OCI-LY3 (cell line): Measurements from ENCODE around the gene MMEL1.

Experiments
- H2AFZ ChIP-seq: fragments of 200-600, 300-600 bp; shearing (Covaris generic); 2 replicates; pipeline ENCODE4 v1.6.0; 2014; ENCODE audit warnings: antibody characterized with exemption, low read depth, low read length
- H3K27ac ChIP-seq: fragments of 200-600, 300-600 bp; sonication (generic); 2 replicates; pipeline ENCODE4 v1.5.1; 2014; ENCODE audit warnings: mild to moderate bottlenecking, low read length, moderate library complexity, mixed read lengths
- H3K27me3 ChIP-seq: fragments of 200-600, 300-600 bp; sonication (generic); 2 replicates; pipeline ENCODE4 v1.6.1; 2014; ENCODE audit warnings: low read depth, low read length, mixed read lengths
- H3K36me3 ChIP-seq: fragments of 200-600, 300-600 bp; sonication (generic); replicated peaks from 2 replicates; pipeline ENCODE3; 2014; ENCODE audit warnings: low read depth, low read length, mixed read lengths
- H3K4me1 ChIP-seq: fragments of 300-600, 200-600 bp; sonication (generic); 2 replicates; pipeline ENCODE4 v1.6.1; 2014; ENCODE audit warnings: low read length, mixed read lengths
- H3K4me2 ChIP-seq: fragments of 200-600, 300-600 bp; sonication (generic); 2 replicates; pipeline ENCODE4 v1.6.1; 2014; ENCODE audit warnings: low read length, mixed read lengths
- H3K4me3 ChIP-seq: fragments of 300-600, 200-600 bp; sonication (generic); 2 replicates; pipeline ENCODE4 v1.5.1; 2014; ENCODE audit warnings: antibody characterized with exemption, mild to moderate bottlenecking, low read length, moderate library complexity
- H3K79me2 ChIP-seq: fragments of 300-600, 200-600 bp; shearing (Covaris generic); 2 replicates; pipeline ENCODE4 v1.6.1; 2014; ENCODE audit warnings: mild to moderate bottlenecking, low read length, mixed read lengths
- H3K9ac ChIP-seq: fragments of 300-600, 200-600 bp; shearing (Covaris generic); 2 replicates; pipeline ENCODE4 v1.6.0; 2014; ENCODE audit warnings: mild to moderate bottlenecking, low read length, moderate library complexity
- H3K9me3 ChIP-seq: fragments of 200-600, 300-600 bp; shearing (Covaris generic); 2 replicates; pipeline ENCODE4 v1.6.1; 2014; ENCODE audit warnings: low read length, mixed read lengths; ENCODE audit not compliant: insufficient read depth
- H4K20me1 ChIP-seq: fragments of 200-600, 300-600 bp; sonication (generic); 2 replicates; pipeline ENCODE4 v1.6.1; 2016; ENCODE audit warnings: low read length, mixed read lengths; ENCODE audit not compliant: insufficient read depth
- EZH2phosphoT487 ChIP-seq: fragments of 200-600 bp; shearing (Covaris generic); IDR thresholded peaks from 2 replicates; pipeline ENCODE4 v1.6.1; 2018; ENCODE audit warnings: antibody characterized with exemption, mixed run types, low read depth
- TF ChIP-seq, protein P1 (sequence below): fragments of 200-600, 300-600 bp; sonication (generic); IDR thresholded peaks from 2 replicates; pipeline ENCODE4 v1.5.1; 2014; ENCODE audit warnings: antibody characterized with exemption, low read length, low read depth

MMEL1 gene

DNA sequence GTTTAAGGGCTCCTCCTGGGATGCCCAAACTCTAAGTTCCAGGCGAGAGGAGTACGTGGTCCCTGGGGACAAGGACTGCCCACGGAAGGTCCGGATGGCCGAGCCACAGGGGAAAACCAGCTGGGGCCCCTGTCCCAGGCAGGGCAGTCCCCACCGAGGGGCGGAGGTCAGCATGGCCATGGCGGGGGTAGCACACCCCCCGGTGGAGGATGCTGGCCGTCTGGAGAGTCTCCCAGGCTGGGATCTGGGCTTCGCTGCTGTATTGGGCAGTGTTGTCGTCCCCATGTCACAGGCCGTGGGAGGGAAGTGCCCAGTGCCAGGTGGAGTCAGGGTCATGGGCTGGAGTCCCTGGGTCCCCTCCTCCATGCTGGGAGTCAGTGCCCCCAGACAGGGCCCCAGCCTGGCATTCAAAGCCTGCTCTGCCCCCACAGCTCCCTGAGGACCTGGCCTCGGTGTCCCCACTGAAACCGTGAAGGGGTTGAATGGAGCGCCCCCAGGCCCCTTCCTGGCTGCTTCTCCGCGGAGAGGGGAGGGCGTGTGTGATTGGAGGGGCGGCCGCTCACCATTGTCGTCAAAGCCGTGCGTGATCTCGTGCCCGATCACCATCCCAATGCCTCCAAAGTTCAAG, 39.5 kb downstream of the MMEL1 start:
- H3K27me3 ChIP-seq = no peaks in the 10 kb centered on the region
- H3K9ac ChIP-seq = no peak overlapping the region
- no peak overlapping the region for H3K27ac ChIP-seq
- H3K9me3 ChIP-seq = no peaks in the 10 kb centered on the region
- H4K20me1 ChIP-seq = no peaks in the 10 kb centered on the region
- H3K36me3 ChIP-seq = no peaks in the 10 kb centered on the region
- TF ChIP-seq EZH2phosphoT487 = no peak
- TF ChIP-seq, protein P1, sequence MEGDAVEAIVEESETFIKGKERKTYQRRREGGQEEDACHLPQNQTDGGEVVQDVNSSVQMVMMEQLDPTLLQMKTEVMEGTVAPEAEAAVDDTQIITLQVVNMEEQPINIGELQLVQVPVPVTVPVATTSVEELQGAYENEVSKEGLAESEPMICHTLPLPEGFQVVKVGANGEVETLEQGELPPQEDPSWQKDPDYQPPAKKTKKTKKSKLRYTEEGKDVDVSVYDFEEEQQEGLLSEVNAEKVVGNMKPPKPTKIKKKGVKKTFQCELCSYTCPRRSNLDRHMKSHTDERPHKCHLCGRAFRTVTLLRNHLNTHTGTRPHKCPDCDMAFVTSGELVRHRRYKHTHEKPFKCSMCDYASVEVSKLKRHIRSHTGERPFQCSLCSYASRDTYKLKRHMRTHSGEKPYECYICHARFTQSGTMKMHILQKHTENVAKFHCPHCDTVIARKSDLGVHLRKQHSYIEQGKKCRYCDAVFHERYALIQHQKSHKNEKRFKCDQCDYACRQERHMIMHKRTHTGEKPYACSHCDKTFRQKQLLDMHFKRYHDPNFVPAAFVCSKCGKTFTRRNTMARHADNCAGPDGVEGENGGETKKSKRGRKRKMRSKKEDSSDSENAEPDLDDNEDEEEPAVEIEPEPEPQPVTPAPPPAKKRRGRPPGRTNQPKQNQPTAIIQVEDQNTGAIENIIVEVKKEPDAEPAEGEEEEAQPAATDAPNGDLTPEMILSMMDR = no peak
- H2AFZ ChIP-seq = no peak overlapping the region
- no peak overlapping the region for H3K4me3 ChIP-seq
- H3K4me2 ChIP-seq = no peak overlapping the region
- H3K79me2 ChIP-seq = no peaks in the 10 kb centered on the region
- H3K4me1 ChIP-seq = no peaks in the 10 kb centered on the region

DNA sequence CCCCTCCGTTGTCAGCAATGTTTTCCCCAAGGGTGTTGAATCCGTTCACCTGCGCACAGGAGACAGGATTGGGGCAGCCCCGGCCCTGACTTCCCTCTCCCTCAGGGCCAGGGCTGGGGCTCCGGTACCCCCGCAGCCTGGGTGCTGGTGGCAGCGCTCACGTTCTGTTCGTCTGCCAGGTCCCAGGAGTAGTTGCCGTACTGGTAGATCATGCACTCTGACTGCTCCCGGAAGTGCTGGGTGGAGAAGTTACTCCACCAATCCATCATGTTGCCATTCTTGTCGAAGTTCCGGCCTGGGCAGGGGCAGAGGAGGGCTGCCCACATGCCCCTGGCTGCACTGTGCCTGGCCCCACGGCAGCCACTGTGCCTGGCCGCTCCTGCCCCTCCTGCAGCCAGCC, 40.1 kb downstream of the MMEL1 start:
- no peaks in the 10 kb centered on the region for H3K36me3 ChIP-seq
- no peak overlapping the region for H3K27ac ChIP-seq
- H3K9me3 ChIP-seq = no peaks in the 10 kb centered on the region
- no peak overlapping the region for H3K4me3 ChIP-seq
- no peaks in the 10 kb centered on the region for H3K4me1 ChIP-seq
- no peaks in the 10 kb centered on the region for H4K20me1 ChIP-seq
- H3K4me2 ChIP-seq = 0 out of 2 replicates have a peak overlapping the region, but pooled peaks have one; percentile 8
- H2AFZ ChIP-seq = no peak overlapping the region
- H3K27me3 ChIP-seq = no peaks in the 10 kb centered on the region
- no peaks in the 10 kb centered on the region for H3K79me2 ChIP-seq
- TF ChIP-seq, protein P1 = no peak
- TF ChIP-seq EZH2phosphoT487 = no peak
- H3K9ac ChIP-seq = no peak overlapping the region

DNA sequence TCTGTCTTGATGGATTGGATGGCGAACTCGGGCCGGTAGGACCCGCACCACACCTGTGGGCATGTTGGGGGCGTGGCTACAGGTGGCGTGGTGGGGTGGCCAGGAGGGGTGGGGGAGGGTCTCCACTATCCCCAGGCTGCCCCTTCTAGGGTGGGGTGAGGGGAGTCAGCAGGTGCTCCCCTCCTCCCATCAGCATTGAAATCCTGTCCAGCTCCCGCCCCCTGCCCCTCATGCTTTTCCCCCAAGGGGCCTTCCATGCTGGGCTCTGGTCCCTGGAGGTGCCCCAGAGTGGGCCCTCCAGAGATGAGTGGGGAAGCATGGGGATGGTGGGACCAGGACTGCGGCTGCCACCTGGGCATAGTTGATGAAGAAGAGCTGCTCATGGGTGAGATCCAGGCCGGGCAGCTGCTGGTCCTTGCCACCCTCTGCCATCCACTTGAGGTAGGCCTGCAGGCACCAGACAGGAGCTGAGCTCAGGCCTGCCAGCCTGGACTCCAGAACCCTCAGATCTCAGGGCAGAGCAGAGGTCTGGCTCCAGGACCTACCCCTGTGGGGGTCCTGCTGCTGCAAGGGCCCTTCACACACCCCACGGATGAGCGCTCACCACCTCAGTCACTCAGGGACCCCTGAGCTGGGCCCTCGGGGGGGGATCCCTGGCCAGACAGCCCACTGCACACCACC, 41.1 kb downstream of the MMEL1 start:
- no peak overlapping the region for H3K27ac ChIP-seq
- no peaks in the 10 kb centered on the region for H3K36me3 ChIP-seq
- no peaks in the 10 kb centered on the region for H3K9me3 ChIP-seq
- H3K4me1 ChIP-seq = 0 out of 2 replicates have a peak, but pooled peaks cover 3% of the 10 kb centered on the region
- H3K4me2 ChIP-seq = no peak overlapping the region
- no peaks in the 10 kb centered on the region for H3K79me2 ChIP-seq
- no peak overlapping the region for H3K9ac ChIP-seq
- no peak overlapping the region for H2AFZ ChIP-seq
- no peak overlapping the region for H3K4me3 ChIP-seq
- no peaks in the 10 kb centered on the region for H3K27me3 ChIP-seq
- no peaks in the 10 kb centered on the region for H4K20me1 ChIP-seq
- TF ChIP-seq, protein P1 = no peak
- no peak for TF ChIP-seq EZH2phosphoT487

DNA sequence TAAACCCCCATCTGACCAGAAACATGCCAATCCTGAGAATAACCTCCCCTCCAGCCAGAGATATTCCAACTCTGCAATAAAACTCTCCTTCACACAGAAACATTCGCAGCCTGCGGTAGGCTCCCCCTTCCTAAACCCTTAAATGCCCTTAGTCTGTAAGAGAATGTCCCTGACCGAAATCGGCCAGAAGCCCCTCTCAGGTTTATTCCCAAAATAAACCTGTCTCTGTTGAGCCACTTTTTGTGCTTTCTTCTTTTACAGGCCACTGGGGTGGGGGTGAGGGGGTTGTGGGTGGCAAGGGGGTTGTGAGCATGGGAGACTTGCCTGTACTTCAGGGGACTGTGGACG, 41.6 kb downstream of the MMEL1 start:
- H3K79me2 ChIP-seq = no peaks in the 10 kb centered on the region

More for the DNA sequence above, 41.6 kb downstream of the MMEL1 start:
- Histone ChIP-seq H3K9ac (no peak overlapping the region), H3K9me3 (no peaks in the 10 kb centered on the region), H3K27ac (no peak overlapping the region), H3K27me3 (no peaks in the 10 kb centered on the region), H2AFZ (no peak overlapping the region), H3K4me1 (0 out of 2 replicates have a peak, but pooled peaks cover 3% of the 10 kb centered on the region), H3K36me3 (no peaks in the 10 kb centered on the region), H3K4me2 (no peak overlapping the region), H4K20me1 (no peaks in the 10 kb centered on the region), H3K4me3 (no peak overlapping the region)
- TF ChIP-seq, protein P1 = no peak
- no peak for TF ChIP-seq EZH2phosphoT487
